ENCODE results near the gene TNFRSF4.
A peak's percentile ranks its signal among the peaks of the same experiment; 100 is the strongest.

Gene TNFRSF4

DNA sequence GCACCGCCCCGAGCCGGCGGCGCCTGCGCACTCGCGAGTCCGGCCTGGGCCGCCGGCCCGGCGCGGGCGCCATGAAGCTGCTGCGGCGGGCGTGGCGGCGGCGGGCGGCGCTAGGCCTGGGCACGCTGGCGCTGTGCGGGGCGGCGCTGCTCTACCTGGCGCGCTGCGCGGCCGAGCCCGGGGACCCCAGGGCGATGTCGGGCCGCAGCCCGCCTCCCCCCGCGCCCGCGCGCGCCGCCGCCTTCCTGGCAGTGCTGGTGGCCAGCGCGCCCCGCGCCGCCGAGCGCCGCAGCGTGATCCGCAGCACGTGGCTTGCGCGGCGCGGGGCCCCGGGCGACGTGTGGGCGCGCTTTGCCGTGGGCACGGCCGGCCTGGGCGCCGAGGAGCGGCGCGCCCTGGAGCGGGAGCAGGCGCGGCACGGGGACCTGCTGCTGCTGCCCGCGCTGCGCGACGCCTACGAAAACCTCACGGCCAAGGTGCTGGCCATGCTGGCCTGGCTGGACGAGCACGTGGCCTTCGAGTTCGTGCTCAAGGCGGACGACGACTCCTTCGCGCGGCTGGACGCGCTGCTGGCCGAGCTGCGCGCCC, 18.3 kb upstream of the TNFRSF4 start, which contains the start of gene B3GALT6:
Gene B3GALT6 (plus strand): TSS at position 30 of the 588 bp plus-strand sequence. CDS start 42 bp downstream, at position 72.
- DNase-seq, result no peak

DNA sequence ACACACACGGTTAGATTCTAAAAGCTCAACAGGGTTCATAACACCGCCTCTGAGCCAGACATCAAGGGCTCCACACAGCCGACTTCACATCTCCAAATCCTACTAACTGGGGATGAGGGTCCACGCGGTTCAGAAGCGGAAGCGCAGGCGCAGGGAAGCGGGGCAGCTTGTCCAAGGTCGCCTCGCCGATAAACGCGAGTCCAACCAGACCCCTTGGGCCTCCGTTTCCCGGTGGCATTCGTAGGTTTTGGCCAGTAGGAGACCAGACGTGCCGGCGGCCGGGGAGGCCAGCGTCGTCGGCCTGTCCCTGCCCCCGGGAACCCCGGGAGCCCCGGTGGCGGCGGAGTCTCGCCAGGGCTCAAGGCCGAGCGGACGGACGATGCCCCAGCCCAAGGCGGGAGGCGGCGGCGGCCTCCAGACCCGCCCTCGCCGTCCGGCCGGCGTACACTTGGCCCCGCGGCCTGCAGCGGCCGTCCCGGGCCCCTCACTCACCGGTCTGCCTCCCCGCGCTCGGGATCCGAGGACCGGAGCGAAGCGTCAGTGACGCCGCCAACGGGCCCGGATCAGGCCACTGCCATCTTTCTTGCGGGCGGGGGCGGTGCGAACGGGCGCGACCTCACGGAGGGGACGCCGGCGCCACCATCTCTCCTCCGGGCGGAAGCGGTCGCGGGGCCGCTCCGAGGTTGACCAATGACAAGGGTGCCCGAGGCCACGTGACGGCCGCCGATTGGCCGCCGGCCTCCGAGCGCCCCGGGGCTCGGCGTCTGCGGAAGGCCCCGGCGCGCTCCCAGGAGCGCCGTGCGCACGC, 17.7 kb upstream of the TNFRSF4 start, which contains the start of gene SDF4:
Gene SDF4 (minus strand): TSS at position 602 of the 808 bp plus-strand sequence. CDS start 3,229 bp downstream, outside the sequence.
- DNase-seq, result peak; percentile 97

DNA sequence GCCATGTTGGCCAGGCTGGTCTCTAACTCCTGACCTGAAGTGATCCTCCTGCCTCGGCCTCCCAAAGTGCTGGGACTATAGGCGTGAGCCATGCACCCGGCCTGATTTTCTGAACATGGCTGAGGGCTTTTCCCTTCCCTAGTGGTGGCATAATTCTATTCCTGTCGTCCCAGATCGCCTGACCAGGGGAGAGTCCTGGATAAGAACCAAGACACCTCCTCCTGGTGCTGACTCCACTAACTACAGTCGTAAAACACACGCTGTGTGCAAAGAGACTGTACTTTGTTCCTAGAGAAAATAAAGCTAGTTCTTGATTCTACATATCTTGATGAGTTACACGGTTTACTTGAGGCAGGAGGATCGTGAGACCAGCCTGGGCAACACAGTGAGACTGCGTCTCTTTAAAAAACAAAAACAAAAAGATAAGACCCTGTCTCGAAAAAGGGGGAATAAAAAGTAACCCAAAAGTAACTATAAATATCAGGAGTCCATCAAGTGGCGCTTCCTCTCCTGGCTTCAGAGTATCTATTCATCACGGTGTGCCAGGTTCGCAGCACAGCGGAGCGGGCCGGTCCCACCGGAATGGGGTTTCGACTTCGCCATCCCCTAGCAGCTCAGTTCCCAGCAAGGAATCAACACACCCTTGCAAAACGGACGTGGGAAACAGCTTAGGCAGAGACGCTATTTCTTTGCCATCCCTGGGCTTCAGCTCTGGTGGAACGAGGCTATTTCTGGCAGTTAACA, 16.9 kb upstream of the TNFRSF4 start:
- DNase-seq, result peak; percentile 56

DNA sequence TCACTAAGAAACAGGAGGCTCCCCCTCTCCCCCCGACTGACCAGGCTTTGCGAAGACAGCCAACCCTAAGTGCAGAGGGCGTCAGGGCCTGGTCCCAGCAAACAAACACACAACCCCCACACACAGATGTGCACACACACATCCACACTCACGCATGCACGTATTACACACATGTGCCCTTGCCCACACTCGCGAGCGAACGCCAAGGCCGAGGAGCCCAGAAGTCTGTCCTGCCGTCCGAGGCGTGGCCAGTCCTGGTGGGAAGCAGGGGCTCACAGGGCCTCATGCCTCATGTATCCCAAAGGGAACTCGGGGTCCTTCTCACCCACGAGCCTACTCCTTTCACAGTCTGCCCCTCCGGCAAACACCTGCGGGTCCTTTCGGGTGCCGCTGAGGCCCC, 15.8 kb upstream of the TNFRSF4 start:
- DNase-seq, result no peak

- DNase-seq, result no peak
Measured at GRCh38 chr1:1228596-1229321, 14.8 kb upstream of the TNFRSF4 start.

GRCh38 chr1:1228187-1228586, 14.2 kb upstream of the TNFRSF4 start:
- DNase-seq, result no peak

GRCh38 chr1:1227386-1227785, 13.4 kb upstream of the TNFRSF4 start:
- no peak for DNase-seq

GRCh38 chr1:1226566-1227362, 12.8 kb upstream of the TNFRSF4 start:
- DNase-seq, result no peak

DNA sequence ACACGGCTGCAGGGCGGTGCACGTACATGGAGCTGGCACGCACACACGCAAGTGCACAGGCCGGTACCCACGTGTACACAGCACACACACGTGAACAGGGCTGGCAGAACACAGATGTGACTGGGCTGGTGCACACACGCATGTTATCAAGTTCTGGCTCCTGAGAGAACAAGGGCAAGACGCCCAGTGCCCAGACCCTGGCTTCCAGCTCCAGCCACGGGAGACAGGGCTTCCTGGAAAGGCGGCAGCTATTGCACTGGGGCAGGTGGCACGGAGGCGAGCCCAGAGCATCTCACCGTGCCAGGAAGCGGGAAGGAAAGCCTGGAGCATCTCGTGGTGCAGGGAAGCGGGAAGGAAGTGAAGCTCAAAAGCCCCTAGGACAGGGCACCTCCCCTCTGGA, 12.0 kb upstream of the TNFRSF4 start:
- DNase-seq, result no peak

- DNase-seq, result no peak
Measured at GRCh38 chr1:1225238-1225845, 11.4 kb upstream of the TNFRSF4 start.

- no peak for DNase-seq
Measured at GRCh38 chr1:1223891-1224290, 9.9 kb upstream of the TNFRSF4 start.

- DNase-seq, result no peak
Measured at GRCh38 chr1:1223321-1223720, 9.4 kb upstream of the TNFRSF4 start.

DNA sequence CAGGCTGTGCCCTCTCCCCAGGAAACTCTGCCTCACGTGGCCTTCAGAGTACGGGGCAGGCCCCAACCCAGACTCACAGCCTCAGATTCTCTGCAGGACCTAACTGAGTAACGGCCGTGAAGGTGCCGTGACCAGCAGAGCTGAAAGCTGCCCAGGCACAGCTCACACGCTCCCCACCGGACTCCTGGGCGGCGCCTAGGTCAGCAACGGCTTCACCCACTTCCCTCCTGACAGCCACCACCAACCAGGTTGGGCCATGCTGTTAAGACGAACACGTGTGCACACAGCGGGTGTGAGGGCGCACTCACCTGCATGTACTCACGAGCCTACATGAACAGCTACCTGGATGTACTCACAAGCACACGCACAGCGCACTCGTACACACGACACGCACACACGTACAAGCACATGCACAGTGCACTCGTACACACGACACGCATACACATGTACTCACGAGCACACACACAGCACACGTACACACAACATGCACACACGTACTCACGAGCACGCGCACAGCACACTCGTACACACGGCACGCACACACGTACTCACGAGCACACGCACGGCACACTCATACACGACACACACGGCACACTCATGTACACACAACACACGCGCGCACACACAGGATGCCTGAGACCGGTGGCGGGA, 8.7 kb upstream of the TNFRSF4 start:
- DNase-seq, result no peak

- DNase-seq, result no peak
Measured at GRCh38 chr1:1221887-1222574, 8.1 kb upstream of the TNFRSF4 start.

DNA sequence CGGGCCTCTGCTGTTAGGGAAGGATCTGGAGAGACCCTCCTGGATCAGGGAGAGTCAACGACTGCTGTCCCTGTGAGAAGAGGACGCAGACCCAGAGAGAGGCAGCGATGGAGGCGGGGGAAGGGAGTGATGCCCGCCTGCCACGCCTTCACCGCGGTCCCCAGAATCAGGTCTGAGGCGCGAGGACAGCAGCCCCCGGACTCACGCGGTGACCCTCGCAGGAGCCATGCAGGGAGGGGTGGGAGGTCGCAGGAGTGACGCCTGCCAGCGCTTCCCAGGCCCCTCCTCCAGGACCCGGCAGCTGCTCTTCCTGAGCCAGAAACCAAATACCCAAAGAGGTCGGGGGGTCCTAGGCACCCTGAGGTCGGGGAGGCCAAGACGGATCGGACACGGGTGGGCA, 6.2 kb upstream of the TNFRSF4 start:
- no peak for DNase-seq

GRCh38 chr1:1219341-1219740, 5.4 kb upstream of the TNFRSF4 start:
- no peak for DNase-seq

GRCh38 chr1:1218524-1219200, 4.7 kb upstream of the TNFRSF4 start:
- no peak for DNase-seq

GRCh38 chr1:1217621-1218523, 3.9 kb upstream of the TNFRSF4 start:
- DNase-seq, result no peak
